Stomach smooth muscle (tissue), 2 donors: Measurements from ENCODE around the gene LRRC63.

Experiments
- H3K27ac ChIP-seq: one replicate; pipeline ENCODE4 v1.7.0; 2013; ENCODE audit warnings: mild to moderate bottlenecking, low read length, inconsistent platforms
- H3K27me3 ChIP-seq, 2 donors: one replicate each; pipeline ENCODE4 v1.7.0; 2013; ENCODE audit warnings: low read length in 2 of 2; ENCODE audit not compliant: insufficient read depth in 2 of 2, control insufficient read depth in 1 of 2
- H3K36me3 ChIP-seq, 2 donors: one replicate each; pipeline ENCODE4 v1.7.0; 2013; ENCODE audit warnings: low read length in 2 of 2; ENCODE audit not compliant: control insufficient read depth in 2 of 2, insufficient read depth in 2 of 2
- H3K4me1 ChIP-seq: one replicate; pipeline ENCODE4 v1.7.0; 2013; ENCODE audit warnings: low read length; ENCODE audit not compliant: control insufficient read depth, insufficient read depth
- H3K4me3 ChIP-seq, 2 donors: one replicate each; pipeline ENCODE4 v1.7.0; 2013; ENCODE audit warnings: low read length in 2 of 2
- H3K9ac ChIP-seq, 2 donors: one replicate each; pipeline ENCODE4 v1.7.0; 2013; ENCODE audit warnings: low read length in 2 of 2, mild to moderate bottlenecking in 1 of 2
- H3K9me3 ChIP-seq, 2 donors: one replicate each; pipeline ENCODE4 v1.7.0; 2013; ENCODE audit warnings: low read length in 2 of 2; ENCODE audit not compliant: control insufficient read depth in 2 of 2
- donor health status: healthy.
- donor health status: Pancreatic carcinoma.

LRRC63 gene

GRCh38 chr13:46170687-46171086, 41.0 kb upstream of the LRRC63 start:
- H3K27ac ChIP-seq: no peak overlapping the region
- H3K27me3 ChIP-seq: peaks cover 0 to 3% of the 10 kb centered on the region in 2 donors
- no peak overlapping the region for H3K9ac ChIP-seq
- H3K36me3 ChIP-seq: no peaks in the 10 kb centered on the region
- H3K4me1 ChIP-seq: no peaks in the 10 kb centered on the region
- H3K4me3 ChIP-seq: no peak overlapping the region
- H3K9me3 ChIP-seq: no peaks in the 10 kb centered on the region

DNA sequence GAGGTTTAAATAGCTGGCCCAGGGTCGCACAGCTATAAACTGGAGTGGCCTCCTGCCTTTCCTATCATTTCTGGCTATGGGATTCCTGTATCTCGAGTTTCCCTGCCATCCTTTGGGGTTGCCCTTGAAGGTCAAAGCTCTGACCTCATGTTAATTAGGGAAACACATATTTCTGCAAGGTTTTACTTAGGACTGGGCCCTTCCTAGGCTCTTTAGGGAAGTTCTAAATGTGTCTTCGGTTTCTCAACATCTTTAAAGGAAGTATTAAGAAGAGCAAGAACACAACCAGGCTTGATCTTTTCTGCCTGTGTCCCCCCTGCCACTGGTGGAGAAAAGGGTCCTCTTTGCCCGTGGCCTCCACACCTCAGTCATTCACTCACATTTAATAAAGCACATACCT, 40.5 kb upstream of the LRRC63 start:
- Histone ChIP-seq H3K4me3 (no peak overlapping the region), H3K4me1 (no peaks in the 10 kb centered on the region), H3K27me3 (peaks cover 0 to 3% of the 10 kb centered on the region in 2 donors), H3K9me3 (no peaks in the 10 kb centered on the region), H3K27ac (no peak overlapping the region), H3K36me3 (no peaks in the 10 kb centered on the region), H3K9ac (no peak overlapping the region)

- Histone ChIP-seq H3K9ac (no peak overlapping the region), H3K27me3 (peaks cover 0 to 3% of the 10 kb centered on the region in 2 donors), H3K4me1 (no peaks in the 10 kb centered on the region), H3K4me3 (no peak overlapping the region), H3K36me3 (no peaks in the 10 kb centered on the region), H3K27ac (no peak overlapping the region), H3K9me3 (no peaks in the 10 kb centered on the region)
These were observed 40.0 kb upstream of the LRRC63 start for GRCh38 chr13:46171739-46172138.

- Histone ChIP-seq H3K9ac (no peak overlapping the region), H3K36me3 (no peaks in the 10 kb centered on the region), H3K4me1 (no peaks in the 10 kb centered on the region), H3K9me3 (no peaks in the 10 kb centered on the region), H3K27me3 (peaks cover 0 to 3% of the 10 kb centered on the region in 2 donors), H3K4me3 (no peak overlapping the region), H3K27ac (no peak overlapping the region)
These were observed 39.2 kb upstream of the LRRC63 start for GRCh38 chr13:46172531-46172991.

GRCh38 chr13:46173656-46174055, 38.1 kb upstream of the LRRC63 start:
- H3K4me3 ChIP-seq: no peak overlapping the region
- no peaks in the 10 kb centered on the region for H3K27me3 ChIP-seq
- no peaks in the 10 kb centered on the region for H3K4me1 ChIP-seq
- H3K9me3 ChIP-seq: no peaks in the 10 kb centered on the region
- no peak overlapping the region for H3K9ac ChIP-seq
- no peak overlapping the region for H3K27ac ChIP-seq
- H3K36me3 ChIP-seq: no peaks in the 10 kb centered on the region

DNA sequence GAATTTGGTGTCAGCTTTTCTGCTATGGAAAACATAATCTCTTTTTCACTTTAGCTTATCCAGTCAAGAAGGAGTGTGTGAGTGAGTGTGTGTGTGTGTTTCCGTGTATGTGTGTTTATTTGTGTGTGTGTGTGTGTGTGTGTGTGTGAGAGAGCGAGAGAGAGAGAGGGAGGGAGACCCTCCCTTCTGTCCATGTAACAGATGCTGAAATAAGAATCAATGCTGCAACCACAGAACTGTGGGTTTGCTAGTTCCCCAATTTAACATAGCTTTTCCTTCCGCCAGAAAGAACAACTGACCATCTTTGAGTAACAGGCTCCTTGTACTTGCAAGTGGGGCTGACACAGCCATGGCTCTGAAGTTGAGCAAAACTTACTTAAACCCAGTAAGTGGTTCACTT, 35.0 kb upstream of the LRRC63 start:
- Histone ChIP-seq H3K36me3 (no peaks in the 10 kb centered on the region), H3K4me3 (no peak overlapping the region), H3K9me3 (no peaks in the 10 kb centered on the region), H3K27me3 (no peaks in the 10 kb centered on the region), H3K4me1 (no peaks in the 10 kb centered on the region), H3K9ac (no peak overlapping the region), H3K27ac (no peak overlapping the region)

DNA sequence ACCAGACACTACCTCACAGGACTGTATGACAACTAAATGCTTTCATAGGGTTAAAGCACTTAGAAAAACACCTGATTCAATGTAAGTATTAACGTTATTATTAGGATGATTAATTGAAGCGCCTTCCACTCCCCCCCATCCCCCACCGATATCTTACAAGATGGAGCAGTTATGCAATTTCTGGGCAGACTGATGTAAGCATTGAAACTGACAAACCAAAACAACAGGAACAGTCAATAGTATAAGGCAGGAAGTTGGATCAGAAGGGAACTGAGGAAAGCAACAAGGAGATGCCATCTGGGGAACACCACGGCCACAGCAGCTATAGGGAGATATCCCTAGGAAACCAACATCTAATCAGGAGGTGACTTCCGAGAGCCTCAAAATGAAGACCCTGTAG, 33.6 kb upstream of the LRRC63 start:
- no peak overlapping the region for H3K9ac ChIP-seq
- H3K4me3 ChIP-seq: no peak overlapping the region
- no peaks in the 10 kb centered on the region for H3K4me1 ChIP-seq
- no peak overlapping the region for H3K27ac ChIP-seq
- no peaks in the 10 kb centered on the region for H3K9me3 ChIP-seq
- H3K36me3 ChIP-seq: no peaks in the 10 kb centered on the region
- H3K27me3 ChIP-seq: no peaks in the 10 kb centered on the region

DNA sequence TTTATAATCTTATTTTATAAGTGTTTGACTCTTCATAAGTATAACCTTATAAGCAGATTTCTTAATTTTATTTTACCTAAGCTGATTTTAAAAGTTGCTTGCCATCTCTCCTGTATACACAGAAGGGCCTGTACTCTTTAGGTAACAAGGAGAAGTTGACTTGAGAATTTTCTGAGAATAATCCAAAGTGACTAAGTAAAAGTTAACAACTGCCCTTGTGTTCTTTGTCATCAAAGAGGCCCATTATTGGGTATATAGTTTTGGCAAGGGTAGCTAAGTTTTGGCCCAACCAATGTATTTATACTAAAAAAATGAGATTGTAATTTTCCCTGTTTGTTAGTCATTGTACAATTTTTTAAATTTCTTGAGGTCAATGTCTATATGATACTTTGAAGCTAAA, 32.9 kb upstream of the LRRC63 start:
- no peak overlapping the region for H3K9ac ChIP-seq
- no peak overlapping the region for H3K4me3 ChIP-seq
- H3K27ac ChIP-seq: no peak overlapping the region
- no peaks in the 10 kb centered on the region for H3K36me3 ChIP-seq
- H3K9me3 ChIP-seq: no peaks in the 10 kb centered on the region
- H3K27me3 ChIP-seq: no peaks in the 10 kb centered on the region
- no peaks in the 10 kb centered on the region for H3K4me1 ChIP-seq

- Histone ChIP-seq H3K4me1 (no peaks in the 10 kb centered on the region), H3K9ac (no peak overlapping the region), H3K4me3 (no peak overlapping the region), H3K27me3 (no peaks in the 10 kb centered on the region), H3K27ac (no peak overlapping the region), H3K9me3 (no peaks in the 10 kb centered on the region), H3K36me3 (no peaks in the 10 kb centered on the region)
These were observed 32.2 kb upstream of the LRRC63 start for GRCh38 chr13:46179491-46179908.

GRCh38 chr13:46179969-46180763, 31.6 kb upstream of the LRRC63 start:
- Histone ChIP-seq H3K9me3 (no peaks in the 10 kb centered on the region), H3K4me3 (no peak overlapping the region), H3K27me3 (no peaks in the 10 kb centered on the region), H3K4me1 (no peaks in the 10 kb centered on the region), H3K9ac (no peak overlapping the region), H3K36me3 (no peaks in the 10 kb centered on the region), H3K27ac (no peak overlapping the region)

DNA sequence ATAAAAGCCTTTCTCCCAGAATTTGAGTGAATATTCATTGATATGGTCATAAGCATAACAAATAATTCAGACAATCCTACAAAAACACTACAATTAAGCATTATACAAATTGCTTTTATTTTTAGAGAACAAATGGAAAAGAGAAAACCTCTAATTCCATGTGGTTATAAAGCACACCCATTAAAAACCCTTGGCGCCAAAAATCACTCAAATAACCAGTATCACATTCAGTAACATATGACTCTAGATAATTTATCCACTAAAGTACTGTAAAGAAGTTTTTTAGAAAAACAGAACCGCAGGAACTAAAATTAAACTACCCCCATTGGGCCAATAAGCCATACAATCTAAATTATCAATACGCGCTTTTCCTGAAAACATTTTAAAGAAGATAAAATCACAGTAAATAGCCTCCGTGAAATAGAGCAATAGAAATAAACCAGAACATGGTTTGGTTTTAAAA, 30.3 kb upstream of the LRRC63 start:
- Histone ChIP-seq H3K36me3 (no peaks in the 10 kb centered on the region), H3K9me3 (no peaks in the 10 kb centered on the region), H3K4me1 (no peaks in the 10 kb centered on the region), H3K27me3 (no peaks in the 10 kb centered on the region), H3K4me3 (no peak overlapping the region), H3K9ac (no peak overlapping the region), H3K27ac (no peak overlapping the region)
